HG03457 (cell line): ENCODE measurements around the gene ZNF628.

ENCODE experiments used
- ATAC-seq: cut with Tn5 transposase; IDR thresholded peaks from one replicate; pipeline ENCODE4 v1.9.1; 2021; ENCODE audit warnings: moderate number of reproducible peaks; ENCODE audit not compliant: unreplicated experiment

ZNF628 gene

GRCh38 chr19:55483706-55484592, 7.5 kb downstream of the ZNF628 start:
- no peak for ATAC-seq

- ATAC-seq = no peak
Observed at GRCh38 chr19:55484593-55485438, 8.4 kb downstream of the ZNF628 start, which contains the start of gene NAT14. Gene NAT14, plus strand, starts transcription at chr19:55485188. Its CDS starts 521 bp downstream, at chr19:55485709.

- ATAC-seq = no peak
Observed at GRCh38 chr19:55485439-55486011, 9.1 kb downstream of the ZNF628 start.

- ATAC-seq = no peak
Observed at GRCh38 chr19:55486043-55486970, 9.9 kb downstream of the ZNF628 start.

- no peak for ATAC-seq
Observed at GRCh38 chr19:55486971-55487923, 10.8 kb downstream of the ZNF628 start.

- ATAC-seq = no peak
Observed at GRCh38 chr19:55487924-55488687, 11.7 kb downstream of the ZNF628 start, which contains the start of gene SSC5D. Gene SSC5D, plus strand, starts transcription at chr19:55488436. Its CDS starts 154 bp downstream, at chr19:55488590.

GRCh38 chr19:55488986-55489710, 12.7 kb downstream of the ZNF628 start:
- ATAC-seq = no peak

GRCh38 chr19:55489711-55490477, 13.5 kb downstream of the ZNF628 start:
- ATAC-seq = no peak

GRCh38 chr19:55490478-55491432, 14.3 kb downstream of the ZNF628 start:
- ATAC-seq = no peak

GRCh38 chr19:55491546-55492360, 15.3 kb downstream of the ZNF628 start:
- ATAC-seq = no peak

GRCh38 chr19:55492362-55492944, 16.0 kb downstream of the ZNF628 start:
- no peak for ATAC-seq

- ATAC-seq = no peak
Observed at GRCh38 chr19:55493052-55493644, 16.7 kb downstream of the ZNF628 start.

- ATAC-seq = no peak
Observed at GRCh38 chr19:55493645-55494171, 17.3 kb downstream of the ZNF628 start.
